Stimulated activated CD4-positive, alpha-beta T cell treated with anti-CD3 and anti-CD28 coated beads, Interleukin-15, amount 100 ng/mL, for 1 hour (primary cell): Measurements from ENCODE around the gene LIN7B.
A peak's percentile ranks its signal among the peaks of the same experiment; 100 is the strongest.

ENCODE experiments used
- DNase-seq, 2 donors: peaks; one replicate each; pipeline ENCODE4 v3.0.0-alpha.2; 2020; ENCODE audit warnings: low read depth in 1 of 2, low spot score in 1 of 2

The LIN7B gene

DNA sequence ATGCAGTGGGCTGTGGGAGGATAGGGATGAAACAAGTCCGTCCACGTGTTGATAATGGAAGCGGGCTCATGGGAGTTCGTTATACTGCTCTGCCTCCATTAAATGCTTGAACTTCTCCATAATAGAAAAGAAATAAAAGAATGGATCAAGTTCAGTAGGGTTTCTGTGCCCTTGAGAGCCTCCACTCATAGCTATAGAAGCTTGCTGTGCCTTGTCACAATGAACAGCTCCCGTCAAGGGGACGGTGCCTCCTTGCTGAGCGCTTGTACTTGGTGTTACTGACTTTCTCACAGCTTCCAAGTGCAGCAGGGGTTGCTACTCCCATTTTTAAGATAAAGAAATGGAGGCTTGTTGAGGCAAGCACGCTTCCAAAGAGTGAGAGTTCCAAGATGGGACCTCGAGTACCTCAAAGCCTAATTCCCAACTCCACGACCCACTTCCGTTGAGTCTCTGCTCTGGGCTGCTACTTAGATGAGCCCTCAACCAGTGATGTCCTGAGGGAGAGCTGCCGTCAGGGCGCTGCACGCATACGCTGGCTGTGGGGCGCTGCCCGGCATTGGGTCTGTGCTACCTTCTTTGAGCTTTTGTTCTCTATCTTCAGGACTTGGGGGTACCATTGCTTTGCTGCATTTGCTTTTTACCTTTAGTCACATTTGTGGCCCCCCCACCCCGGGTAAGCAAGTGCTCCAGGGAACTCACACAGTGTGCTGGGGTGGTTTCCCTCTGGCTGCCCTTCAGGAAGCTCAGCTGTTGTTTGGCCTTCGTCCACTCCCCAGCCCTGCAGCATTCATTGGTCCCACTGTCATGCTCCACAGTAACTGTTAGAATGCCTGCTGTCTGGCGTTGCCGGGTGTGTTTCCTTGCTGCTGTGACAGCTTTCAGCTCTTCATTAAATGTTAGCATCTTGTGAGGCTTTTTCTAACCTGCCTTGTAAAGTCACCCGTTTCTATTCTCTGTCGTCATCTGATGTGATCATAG is 19.4 kb upstream of the LIN7B start:
- no peak for DNase-seq

DNA sequence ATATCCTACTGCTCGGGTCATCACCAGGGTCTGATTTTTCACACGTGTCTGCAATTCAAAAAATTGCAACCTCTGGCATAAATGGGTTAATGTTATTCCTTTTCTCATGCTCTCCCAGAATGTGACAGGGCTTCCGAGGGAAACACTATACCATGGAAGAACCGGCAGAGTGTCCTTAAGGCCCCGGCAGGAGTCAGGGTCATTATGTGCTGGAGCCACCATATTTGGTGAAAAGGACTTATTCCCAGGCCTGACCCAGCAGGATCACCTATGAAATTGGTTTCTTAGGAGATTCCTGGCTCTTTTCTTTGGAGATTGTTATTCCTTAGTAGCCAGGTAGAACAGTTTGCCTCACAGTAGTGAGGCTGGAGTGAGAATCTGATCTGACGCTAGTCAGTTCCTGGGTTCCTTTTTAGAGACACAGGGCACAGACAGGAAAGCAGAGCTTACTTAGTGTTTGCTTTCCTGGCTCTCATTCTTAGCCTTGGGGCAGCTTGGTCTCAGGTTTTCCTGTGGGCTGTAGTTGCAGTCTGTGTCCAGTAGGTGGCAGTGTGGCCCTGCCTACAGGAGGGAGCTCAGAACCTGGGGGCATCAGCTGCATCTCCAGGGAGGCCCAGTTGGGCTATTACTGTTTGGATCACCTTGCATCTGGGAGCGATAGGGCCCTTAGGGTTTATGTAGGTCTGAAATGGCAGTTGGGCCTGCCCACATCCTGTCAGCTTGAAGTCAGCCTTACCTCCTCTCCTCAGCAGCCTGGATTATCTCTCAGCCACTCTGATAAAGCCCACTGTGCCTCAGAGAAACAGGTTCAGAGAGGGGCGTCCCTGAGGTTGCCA is 16.5 kb upstream of the LIN7B start:
- peak; percentile 53 to 54 for DNase-seq

DNA sequence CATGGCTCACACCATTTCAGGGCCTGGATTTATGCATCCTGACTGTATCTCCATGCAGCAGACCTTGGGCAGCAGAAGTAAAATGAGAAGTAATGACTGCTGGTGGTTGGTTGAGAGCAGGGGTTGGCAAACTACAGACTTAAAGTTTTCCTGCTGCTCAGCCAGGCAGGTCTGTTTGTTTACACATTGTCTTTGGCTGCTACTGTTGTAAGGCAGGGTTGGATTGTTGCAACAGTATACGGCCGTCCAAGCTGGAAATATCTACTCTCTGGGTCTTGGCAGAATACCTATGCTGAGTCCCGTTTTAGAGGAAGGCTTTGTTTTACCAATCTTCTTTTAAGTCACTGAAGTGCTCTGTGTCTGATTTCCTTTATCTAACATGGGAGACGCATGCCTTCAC is 15.4 kb upstream of the LIN7B start:
- no peak for DNase-seq

DNA sequence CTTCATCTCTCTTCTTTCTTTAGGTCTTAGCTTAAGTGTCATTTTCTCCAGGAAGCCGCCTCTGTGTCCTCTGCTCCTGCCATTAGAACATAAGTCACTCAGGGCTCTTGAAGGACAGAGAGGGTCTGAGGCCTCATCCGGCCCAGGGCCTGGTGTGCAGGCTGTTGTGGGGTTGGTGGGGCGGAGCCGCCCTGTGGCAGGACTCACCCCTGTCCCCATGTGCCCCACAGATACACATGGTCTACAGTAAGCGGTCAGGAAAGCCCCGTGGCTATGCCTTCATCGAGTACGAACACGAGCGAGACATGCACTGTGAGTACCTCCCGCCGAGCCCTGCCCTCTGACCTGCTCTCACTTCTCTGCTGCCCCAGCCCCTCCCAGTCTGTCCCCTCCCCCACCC is 13.0 kb upstream of the LIN7B start:
- no peak for DNase-seq

DNA sequence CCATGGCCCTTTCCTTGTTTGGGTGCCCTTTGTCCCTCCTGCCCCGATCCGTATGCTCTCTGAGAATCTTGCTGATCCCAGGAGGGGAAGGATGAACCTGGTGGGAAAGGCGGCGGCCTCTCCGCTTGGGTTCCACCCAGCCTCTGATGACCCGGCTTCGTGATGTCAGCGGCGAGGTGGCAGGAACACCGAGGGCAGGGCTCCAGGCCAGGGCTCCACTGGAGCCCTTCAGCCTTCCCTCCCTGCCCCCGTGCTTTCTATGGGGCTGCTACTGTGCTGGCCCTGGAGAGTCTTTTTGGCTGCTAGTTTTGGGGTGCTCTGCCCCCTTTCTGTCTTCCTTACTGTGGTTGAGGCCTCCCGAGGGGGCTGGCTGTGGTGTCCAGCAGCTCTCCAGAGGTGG is 11.9 kb upstream of the LIN7B start:
- no peak for DNase-seq

DNA sequence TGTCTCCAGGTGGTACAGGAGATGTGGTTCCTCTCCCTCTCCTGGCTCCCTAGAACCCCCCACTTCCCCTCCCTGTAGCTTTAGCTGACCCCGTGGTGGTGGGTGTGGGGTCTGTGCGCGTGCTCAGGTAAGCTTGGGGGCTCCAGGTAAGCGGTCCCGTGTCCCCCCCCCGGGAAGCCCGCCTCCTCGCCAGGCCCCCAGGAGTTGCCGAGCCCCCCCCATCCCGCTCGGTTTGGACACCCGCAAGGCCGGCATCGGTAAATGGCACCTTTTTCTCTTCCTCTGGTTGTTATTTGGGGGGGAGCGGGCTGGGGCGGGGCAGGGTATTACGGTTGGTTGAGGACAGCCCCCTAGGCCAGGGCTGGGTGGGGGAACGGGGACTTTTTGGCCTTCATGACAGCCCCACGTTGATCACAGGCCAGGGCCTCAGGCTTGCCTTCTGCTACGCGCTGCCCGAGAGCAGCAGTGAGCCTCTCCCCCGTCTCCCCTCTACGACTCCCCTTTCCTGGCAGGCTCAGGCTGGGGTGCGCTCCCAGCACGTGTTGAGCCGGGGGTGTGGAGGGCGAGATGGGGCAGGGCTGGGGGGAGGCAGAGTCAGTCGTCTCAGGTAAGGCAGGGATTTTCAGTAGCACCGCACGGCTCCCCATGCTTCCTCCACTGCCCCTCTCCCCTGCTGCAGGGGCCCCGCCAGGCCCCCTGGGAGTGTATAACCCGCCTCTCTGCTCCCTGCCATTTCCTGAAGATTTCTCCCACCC is 10.7 kb upstream of the LIN7B start:
- no peak for DNase-seq

DNA sequence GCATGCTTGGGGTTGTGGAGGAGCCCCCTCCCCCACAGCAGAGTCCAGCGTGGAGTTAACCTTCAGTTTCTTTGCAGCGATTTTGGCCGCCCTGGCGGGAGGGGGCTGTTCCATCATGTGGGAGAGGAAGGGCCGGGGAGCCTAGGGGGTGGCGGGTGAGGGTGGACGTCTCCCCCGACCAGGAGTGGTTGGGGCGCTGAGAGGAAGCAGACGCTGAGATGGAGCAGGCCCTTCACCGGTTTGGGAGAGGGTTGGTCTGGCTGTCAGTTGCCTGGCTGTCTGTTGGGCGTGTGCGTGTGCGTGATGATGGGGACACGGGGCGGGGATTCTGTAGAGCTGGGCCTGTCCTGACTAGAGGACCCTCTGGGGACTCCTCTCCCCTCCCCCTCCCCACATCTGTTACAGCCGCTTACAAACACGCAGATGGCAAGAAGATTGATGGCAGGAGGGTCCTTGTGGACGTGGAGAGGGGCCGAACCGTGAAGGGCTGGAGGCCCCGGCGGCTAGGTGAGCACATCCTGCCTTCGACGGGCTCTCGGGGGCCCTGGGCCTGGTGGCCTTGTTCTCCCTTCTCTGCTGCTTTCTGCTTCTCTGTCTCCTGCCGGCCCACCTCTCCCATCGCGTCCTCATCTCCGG is 9.8 kb upstream of the LIN7B start:
- DNase-seq: no peak

DNA sequence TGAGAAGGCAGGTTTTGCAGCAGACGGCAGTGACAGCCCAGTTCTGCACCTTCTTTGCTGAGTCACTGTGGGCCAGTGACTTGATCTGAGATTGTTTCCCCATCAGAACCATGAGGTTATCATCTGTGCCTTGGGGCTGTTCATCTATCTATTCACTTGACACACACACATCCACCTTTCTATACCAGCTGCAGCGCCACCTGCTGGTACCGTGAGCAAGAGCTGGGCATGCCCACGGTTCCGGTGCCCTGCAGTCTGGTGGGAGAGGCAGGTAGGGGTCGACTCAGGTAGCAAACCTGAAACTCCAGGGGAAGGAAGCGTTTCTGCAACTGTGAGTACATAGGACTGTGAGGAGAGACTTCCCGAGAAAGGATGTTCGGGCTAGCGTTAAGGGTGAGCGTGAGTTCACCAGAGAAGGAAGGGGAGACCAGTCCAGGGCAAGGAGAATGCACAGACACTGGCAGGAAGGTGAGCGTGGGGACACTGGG is 7.5 kb upstream of the LIN7B start:
- DNase-seq: peak in 1 of 2 donors; percentile 60

DNA sequence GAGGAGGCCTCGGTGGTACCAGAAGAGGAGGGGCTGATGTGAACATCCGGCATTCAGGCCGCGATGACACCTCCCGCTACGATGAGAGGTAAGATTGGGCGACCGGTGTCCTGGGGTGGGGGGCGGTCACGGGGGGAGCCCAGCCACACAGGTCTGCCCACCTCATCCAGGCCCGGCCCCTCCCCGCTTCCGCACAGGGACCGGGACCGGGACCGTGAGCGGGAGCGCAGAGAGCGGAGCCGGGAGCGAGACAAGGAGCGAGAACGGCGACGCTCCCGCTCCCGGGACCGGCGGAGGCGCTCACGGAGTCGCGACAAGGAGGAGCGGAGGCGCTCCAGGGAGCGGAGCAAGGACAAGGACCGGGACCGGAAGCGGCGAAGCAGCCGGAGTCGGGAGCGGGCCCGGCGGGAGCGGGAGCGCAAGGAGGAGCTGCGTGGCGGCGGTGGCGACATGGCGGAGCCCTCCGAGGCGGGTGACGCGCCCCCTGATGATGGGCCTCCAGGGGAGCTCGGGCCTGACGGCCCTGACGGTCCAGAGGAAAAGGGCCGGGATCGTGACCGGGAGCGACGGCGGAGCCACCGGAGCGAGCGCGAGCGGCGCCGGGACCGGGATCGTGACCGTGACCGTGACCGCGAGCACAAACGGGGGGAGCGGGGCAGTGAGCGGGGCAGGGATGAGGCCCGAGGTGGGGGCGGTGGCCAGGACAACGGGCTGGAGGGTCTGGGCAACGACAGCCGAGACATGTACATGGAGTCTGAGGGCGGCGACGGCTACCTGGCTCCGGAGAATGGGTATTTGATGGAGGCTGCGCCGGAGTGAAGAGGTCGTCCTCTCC is 6.3 kb upstream of the LIN7B start:
- DNase-seq: no peak

DNA sequence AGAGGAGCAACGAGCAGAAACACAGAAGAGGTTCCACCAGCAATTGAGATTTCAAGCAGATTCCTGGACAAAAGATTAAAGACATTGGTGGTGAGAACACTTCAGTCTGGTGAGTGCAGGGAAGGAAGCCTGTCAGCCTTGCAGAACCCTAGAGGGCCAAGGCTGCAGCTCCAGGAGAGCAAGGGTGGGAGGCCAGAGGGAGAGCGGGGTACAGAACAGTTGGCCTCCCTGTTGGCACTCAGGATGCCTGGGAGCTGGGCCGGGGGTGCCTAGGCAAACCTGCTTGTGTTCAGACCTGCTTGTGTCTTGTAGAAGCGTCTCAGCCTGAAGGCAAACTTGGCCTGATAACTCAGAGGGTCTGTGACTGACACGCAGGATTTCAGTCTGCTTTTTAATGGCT is 5.1 kb upstream of the LIN7B start:
- DNase-seq: no peak

DNA sequence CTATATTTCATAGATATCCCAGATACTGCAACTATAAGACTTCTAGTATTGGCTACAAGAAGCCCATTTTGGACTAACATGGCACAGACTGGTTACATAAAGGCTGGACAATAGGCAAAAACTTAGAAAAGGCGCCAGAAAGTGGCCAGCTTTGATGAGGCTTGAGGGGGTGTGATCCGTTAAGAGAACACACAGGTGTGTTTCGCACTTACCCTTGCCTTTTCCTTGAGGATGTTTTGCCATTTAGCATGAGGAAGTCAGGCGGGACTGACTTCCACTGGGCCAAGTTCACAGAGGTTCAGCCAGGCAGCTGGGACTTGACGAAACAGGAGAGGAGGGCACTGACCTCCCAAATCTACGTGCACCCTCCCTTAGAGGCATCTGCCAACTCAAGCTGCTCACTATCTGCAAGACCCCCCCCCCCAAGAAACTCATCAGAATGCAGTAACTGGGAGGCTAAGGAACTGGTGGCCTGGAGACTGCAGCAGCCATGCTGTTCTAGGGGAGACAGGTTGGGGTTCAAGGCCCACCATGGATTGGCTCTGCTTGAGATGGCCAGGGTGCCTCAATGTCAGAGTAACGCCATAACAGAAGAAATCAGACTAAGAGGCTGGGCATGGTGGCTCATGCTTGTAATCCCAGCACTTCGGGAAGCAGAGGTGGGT is 4.5 kb upstream of the LIN7B start:
- DNase-seq: no peak

DNA sequence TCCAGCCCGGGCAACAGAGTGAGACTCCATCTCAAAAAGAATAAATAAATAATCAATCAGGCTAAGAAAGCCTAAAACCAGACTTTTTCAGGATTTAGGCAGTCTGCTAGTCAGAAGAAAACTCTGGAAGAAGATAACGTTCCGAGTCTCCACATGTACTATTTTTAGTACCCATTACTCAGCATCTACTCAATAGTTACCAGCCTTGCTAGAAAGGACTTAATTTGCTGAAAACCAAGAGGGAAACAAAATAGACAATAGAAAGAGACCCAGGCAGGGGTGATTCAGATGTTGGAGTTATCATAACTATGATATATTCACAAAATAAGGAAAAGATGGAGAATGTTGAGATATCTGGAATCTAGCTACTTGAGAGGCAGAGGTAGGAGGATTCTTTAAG is 3.6 kb upstream of the LIN7B start:
- no peak for DNase-seq

DNA sequence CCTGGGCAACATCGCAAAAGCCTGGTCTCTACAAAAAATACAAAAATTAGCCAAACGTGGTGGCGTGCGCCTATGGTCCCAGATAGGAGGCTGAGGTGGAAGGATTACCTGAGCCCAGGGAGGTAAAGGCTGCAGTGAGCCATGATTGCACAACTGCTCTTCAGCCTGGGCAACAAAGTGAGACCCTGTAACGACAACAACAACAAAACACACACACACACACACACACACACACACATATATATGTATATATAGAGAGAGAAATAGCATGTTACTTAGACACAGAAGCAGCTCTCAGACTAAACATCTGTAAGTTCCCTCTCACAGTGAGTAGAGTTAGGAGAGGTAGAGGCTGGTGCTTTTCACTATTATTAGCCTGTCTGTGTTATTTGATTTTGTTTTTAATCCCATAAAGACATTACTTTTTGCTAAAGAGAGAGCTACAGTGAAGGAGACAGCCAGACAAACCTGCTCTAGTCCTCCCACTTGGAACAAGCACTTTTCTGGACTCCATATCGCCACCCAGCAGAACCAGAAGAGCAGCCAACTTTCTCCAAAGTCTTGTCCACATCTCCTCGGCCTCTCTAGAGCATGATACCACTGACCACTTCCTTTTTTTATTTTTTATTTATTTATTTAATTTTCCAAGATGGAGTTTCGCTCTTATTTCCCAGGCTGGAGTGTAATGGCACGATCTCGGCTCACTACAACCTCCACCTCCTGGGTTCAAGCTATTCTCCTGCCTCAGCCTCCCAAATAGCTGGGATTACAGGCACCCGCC is 2.8 kb upstream of the LIN7B start:
- DNase-seq: no peak

DNA sequence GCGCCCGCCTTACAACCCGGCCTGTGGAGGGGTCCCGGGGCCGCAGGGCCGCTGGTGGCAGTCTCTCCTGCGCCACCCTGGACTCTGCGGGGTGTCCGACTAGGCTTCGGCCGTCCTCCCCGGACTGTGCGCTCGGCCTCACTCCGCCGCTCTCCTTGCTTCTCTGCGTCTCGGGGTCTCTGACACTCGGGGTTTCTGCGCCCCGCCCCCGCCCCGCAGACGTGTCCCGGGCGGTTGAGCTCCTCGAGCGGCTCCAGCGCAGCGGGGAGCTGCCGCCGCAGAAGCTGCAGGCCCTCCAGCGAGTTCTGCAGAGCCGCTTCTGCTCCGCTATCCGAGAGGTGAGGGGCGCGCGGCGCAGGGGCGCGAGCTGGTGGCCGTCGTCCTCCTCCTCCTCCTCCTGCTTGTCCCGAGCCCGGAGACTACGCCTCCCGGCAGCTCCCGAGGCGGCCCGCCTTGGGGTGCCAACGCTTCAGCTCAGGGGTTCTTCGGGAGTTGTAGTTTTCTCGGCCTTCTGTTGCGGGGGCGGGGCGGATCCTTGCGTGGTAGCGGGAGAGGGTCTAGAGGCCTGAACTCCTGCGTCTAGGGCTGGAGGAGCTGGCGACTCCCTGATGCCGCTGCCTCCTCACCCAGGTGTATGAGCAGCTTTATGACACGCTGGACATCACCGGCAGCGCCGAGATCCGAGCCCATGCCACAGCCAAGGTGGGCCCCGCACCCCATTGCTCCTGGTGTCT is 627 bp downstream of the LIN7B start:
- peak in 1 of 2 donors; percentile 44 for DNase-seq

DNA sequence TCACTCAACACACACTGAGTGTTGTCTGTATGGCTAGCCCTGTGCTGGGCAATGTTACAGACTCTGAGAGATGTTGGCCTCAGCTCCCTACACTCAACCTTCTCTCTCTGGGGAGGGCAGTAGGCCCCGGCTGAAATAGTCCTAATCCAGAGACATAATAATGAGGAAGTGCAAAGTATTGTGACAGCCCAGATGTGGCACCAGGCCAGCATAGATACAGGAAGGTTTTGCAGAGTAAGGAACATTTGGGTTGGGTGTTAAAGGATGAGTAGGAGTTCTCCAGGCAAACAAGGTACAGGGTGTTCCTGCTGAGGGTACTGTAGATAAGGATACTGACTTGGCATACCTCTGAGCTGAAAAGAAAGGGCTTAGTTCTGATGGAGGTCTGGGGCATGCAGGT is 2.4 kb downstream of the LIN7B start:
- no peak for DNase-seq

DNA sequence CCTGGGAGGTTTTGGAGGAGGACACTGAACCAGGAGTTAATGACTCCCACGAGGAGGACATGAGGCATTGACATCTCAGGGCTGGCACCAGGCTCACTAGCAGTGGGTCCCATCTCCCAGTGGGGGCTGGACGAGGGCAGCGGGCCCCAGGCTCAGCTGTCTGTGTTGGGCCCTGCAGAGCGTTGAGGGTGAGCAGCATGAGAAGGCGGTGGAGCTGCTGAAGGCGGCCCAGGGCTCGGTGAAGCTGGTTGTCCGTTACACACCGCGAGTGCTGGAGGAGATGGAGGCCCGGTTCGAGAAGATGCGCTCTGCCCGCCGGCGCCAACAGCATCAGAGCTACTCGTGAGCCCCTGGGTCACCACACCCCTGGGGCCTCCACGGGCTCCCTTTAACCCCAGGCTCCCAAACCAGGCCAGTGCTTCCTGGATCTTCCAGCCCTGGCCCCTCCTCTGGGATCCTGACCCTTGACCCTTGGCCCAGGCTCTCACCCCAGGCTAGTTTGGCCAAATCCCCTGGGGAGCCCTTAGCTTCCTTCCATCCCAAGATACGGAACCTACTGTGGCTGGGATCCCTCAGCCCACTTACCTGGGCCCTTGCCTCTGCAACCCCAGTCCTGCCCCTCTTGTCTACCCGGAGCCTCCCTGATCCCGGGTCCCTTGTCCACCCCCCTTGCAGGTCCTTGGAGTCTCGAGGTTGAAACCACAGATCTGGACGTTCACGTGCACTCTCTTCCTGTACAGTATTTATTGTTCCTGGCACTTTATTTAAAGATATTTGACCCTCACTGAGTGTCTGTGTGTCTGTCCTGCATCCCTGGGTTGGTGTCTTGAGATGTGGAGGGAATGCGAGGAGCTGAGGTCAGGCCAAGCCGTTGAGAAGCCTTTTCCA is 3.8 kb downstream of the LIN7B start:
- DNase-seq: no peak
